ENCODE data around the gene ATP6AP1. TPM values are rescaled to one million over a fixed set of nuclear protein-coding genes. Genes with fewer than 3 reads are reported as not detected.

The ATP6AP1 gene, protein sequence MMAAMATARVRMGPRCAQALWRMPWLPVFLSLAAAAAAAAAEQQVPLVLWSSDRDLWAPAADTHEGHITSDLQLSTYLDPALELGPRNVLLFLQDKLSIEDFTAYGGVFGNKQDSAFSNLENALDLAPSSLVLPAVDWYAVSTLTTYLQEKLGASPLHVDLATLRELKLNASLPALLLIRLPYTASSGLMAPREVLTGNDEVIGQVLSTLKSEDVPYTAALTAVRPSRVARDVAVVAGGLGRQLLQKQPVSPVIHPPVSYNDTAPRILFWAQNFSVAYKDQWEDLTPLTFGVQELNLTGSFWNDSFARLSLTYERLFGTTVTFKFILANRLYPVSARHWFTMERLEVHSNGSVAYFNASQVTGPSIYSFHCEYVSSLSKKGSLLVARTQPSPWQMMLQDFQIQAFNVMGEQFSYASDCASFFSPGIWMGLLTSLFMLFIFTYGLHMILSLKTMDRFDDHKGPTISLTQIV
- 157 TPM for polyA plus RNA-seq (2013, experiment 1 of 2)
- 156 TPM for polyA plus RNA-seq (2013, experiment 2 of 2)

GRCh38 chrX:154428176-154429171, at the start of gene ATP6AP1:
ATP6AP1 (plus strand) TSS chrX:154428677; CDS start chrX:154428693, 16 bp downstream.
- H3K14ac ChIP-seq (ENCODE audit: low read length in 2 of 2) = peak within 1 kb of the TSS in 1 of 2 experiments; percentile 99
- H3K4me3 ChIP-seq (ENCODE audit: insufficient read depth in 1 of 2, low read depth in 1 of 2, low read length in 2 of 2) = peak within 1 kb of the TSS; percentile 78 to 81
- H2AK5ac ChIP-seq (ENCODE audit: low read length, severe bottlenecking) = peak within 1 kb of the TSS; percentile 38
- H3K79me1 ChIP-seq (replicated peaks; ENCODE audit: low read length, poor library complexity, severe bottlenecking) = peaks cover 5% of the 10 kb centered on the region
- H3K9me3 ChIP-seq (ENCODE audit: control insufficient read depth, low read length) = no peaks in the 10 kb centered on the region
- peak within 1 kb of the TSS; percentile 47 to 96 for H3K4ac ChIP-seq (ENCODE audit: low read depth in 1 of 2, low read length in 2 of 2)
- peaks cover 19% of the 10 kb centered on the region for H3K4me1 ChIP-seq (ENCODE audit: control insufficient read depth, insufficient read depth, low read depth, low read length)
- no peak within 1 kb of the TSS for H2BK120ac ChIP-seq (ENCODE audit: low read depth, low read length)
- H3K9ac ChIP-seq (ENCODE audit: low read length) = peak within 1 kb of the TSS; percentile 83
- H3K18ac ChIP-seq (ENCODE audit: low read depth in 1 of 2, low read length in 2 of 2) = peak within 1 kb of the TSS; percentile 80 to 99
- peak within 1 kb of the TSS in 1 of 2 experiments; percentile 63 for H2BK12ac ChIP-seq (ENCODE audit: low read length in 2 of 2)
- H3K4me2 ChIP-seq (ENCODE audit: low read length, poor library complexity, severe bottlenecking) = peak within 1 kb of the TSS; percentile 73
- H3K27ac ChIP-seq (ENCODE audit: low read length, poor library complexity, severe bottlenecking) = no peak within 1 kb of the TSS
- peak within 1 kb of the TSS in 1 of 2 experiments; percentile 83 for H3K23ac ChIP-seq (ENCODE audit: low read length in 2 of 2)
- H2BK5ac ChIP-seq (ENCODE audit: low read depth, low read length, poor library complexity, severe bottlenecking) = no peak within 1 kb of the TSS
- 12% methylated on average over 52 of the region's 87 CpGs for WGBS
- peak; percentile 95 for DNase-seq
- peak within 1 kb of the TSS; percentile 30 for H2BK15ac ChIP-seq (ENCODE audit: low read depth, poor library complexity, severe bottlenecking)
- H4K91ac ChIP-seq (ENCODE audit: low read length) = peak within 1 kb of the TSS; percentile 70
- H3K27me3 ChIP-seq (ENCODE audit: control insufficient read depth in 1 of 2, insufficient read depth in 1 of 2, low read length in 2 of 2) = peaks cover 0 to 3% of the 10 kb centered on the region in 2 experiments
- peak within 1 kb of the TSS; percentile 91 for H4K8ac ChIP-seq (ENCODE audit: low read length)
- H3K36me3 ChIP-seq (ENCODE audit: control insufficient read depth in 1 of 2, insufficient read depth in 2 of 2, low read depth in 1 of 2, low read length in 2 of 2) = peaks cover 23 to 27% of the 10 kb centered on the region in 2 experiments
- peak within 1 kb of the TSS; percentile 81 for H2AFZ ChIP-seq (ENCODE audit: low read depth, low read length)

GRCh38 chrX:154378799-154379568, 49.5 kb upstream of the ATP6AP1 start, which contains the start of gene EMD:
EMD (plus strand) TSS chrX:154379295; CDS start chrX:154379485, 190 bp downstream.
- Histone ChIP-seq H3K27ac (ENCODE audit: low read length, poor library complexity, severe bottlenecking) (peak within 1 kb of the TSS; percentile 70), H3K4me2 (ENCODE audit: low read length, poor library complexity, severe bottlenecking) (peak within 1 kb of the TSS; percentile 82), H2BK12ac (ENCODE audit: low read length in 2 of 2) (peak within 1 kb of the TSS in 1 of 2 experiments; percentile 39), H3K18ac (ENCODE audit: low read depth in 1 of 2, low read length in 2 of 2) (peak within 1 kb of the TSS; percentile 80 to 86), H2BK120ac (ENCODE audit: low read depth, low read length) (peak within 1 kb of the TSS; percentile 49), H2AK5ac (ENCODE audit: low read length, severe bottlenecking) (no peak within 1 kb of the TSS), H3K4me3 (ENCODE audit: insufficient read depth in 1 of 2, low read depth in 1 of 2, low read length in 2 of 2) (peak within 1 kb of the TSS; percentile 78 to 83), H3K27me3 (ENCODE audit: control insufficient read depth in 1 of 2, insufficient read depth in 1 of 2, low read length in 2 of 2) (no peaks in the 10 kb centered on the region), H3K23ac (ENCODE audit: low read length in 2 of 2) (no peak within 1 kb of the TSS), H3K14ac (ENCODE audit: low read length in 2 of 2) (peak within 1 kb of the TSS; percentile 36 to 91), H3K36me3 (ENCODE audit: control insufficient read depth in 1 of 2, insufficient read depth in 2 of 2, low read depth in 1 of 2, low read length in 2 of 2) (peaks cover 8 to 16% of the 10 kb centered on the region in 2 experiments), H3K79me1 (replicated peaks; ENCODE audit: low read length, poor library complexity, severe bottlenecking) (peaks cover 5% of the 10 kb centered on the region), H2BK15ac (ENCODE audit: low read depth, poor library complexity, severe bottlenecking) (peak within 1 kb of the TSS; percentile 28), H2AFZ (ENCODE audit: low read depth, low read length) (peak within 1 kb of the TSS; percentile 10), H2BK5ac (ENCODE audit: low read depth, low read length, poor library complexity, severe bottlenecking) (peak within 1 kb of the TSS; percentile 81), H3K9ac (ENCODE audit: low read length) (peak within 1 kb of the TSS; percentile 97), H4K8ac (ENCODE audit: low read length) (peak within 1 kb of the TSS; percentile 69), H3K4ac (ENCODE audit: low read depth in 1 of 2, low read length in 2 of 2) (peak within 1 kb of the TSS; percentile 81 to 84), H3K9me3 (ENCODE audit: control insufficient read depth, low read length) (no peaks in the 10 kb centered on the region), H3K4me1 (ENCODE audit: control insufficient read depth, insufficient read depth, low read depth, low read length) (peaks cover 13% of the 10 kb centered on the region), H4K91ac (ENCODE audit: low read length) (peak within 1 kb of the TSS; percentile 68)
- DNase-seq = peak; percentile 97
- under 1% methylated on average over 54 of the region's 103 CpGs for WGBS

DNA sequence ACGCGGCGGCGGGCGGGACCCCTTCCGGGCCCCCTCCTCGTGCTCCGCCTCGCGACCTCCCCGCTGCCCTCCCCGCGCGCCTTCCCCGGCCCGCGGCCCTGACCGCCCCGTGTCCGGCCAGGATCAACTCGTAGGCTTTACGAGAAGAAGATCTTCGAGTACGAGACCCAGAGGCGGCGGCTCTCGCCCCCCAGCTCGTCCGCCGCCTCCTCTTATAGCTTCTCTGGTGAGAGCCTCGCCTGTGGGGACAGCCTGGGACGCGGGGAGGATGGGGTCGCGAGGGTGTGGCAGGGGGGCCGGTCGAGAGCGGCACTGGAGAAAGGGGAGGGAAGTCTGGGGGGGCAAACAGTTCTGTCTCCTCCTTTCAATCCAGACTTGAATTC, 48.9 kb upstream of the ATP6AP1 start:
- no peaks in the 10 kb centered on the region for H3K9me3 ChIP-seq (ENCODE audit: control insufficient read depth, low read length)
- H2AK5ac ChIP-seq (ENCODE audit: low read length, severe bottlenecking) = no peak overlapping the region
- H3K79me1 ChIP-seq (replicated peaks; ENCODE audit: low read length, poor library complexity, severe bottlenecking) = peaks cover 5% of the 10 kb centered on the region
- peak overlapping the region; percentile 81 for H2BK5ac ChIP-seq (ENCODE audit: low read depth, low read length, poor library complexity, severe bottlenecking)
- peak overlapping the region; percentile 78 to 83 for H3K4me3 ChIP-seq (ENCODE audit: insufficient read depth in 1 of 2, low read depth in 1 of 2, low read length in 2 of 2)
- peak overlapping the region; percentile 80 to 86 for H3K18ac ChIP-seq (ENCODE audit: low read depth in 1 of 2, low read length in 2 of 2)
- H3K36me3 ChIP-seq (ENCODE audit: control insufficient read depth in 1 of 2, insufficient read depth in 2 of 2, low read depth in 1 of 2, low read length in 2 of 2) = peaks cover 8 to 16% of the 10 kb centered on the region in 2 experiments
- H3K4me1 ChIP-seq (ENCODE audit: control insufficient read depth, insufficient read depth, low read depth, low read length) = peaks cover 12% of the 10 kb centered on the region
- H2BK120ac ChIP-seq (ENCODE audit: low read depth, low read length) = no peak overlapping the region
- H3K27ac ChIP-seq (ENCODE audit: low read length, poor library complexity, severe bottlenecking) = peak overlapping the region; percentile 64
- peak overlapping the region; percentile 70 for H3K4me2 ChIP-seq (ENCODE audit: low read length, poor library complexity, severe bottlenecking)
- H3K14ac ChIP-seq (ENCODE audit: low read length in 2 of 2) = peak overlapping the region in 1 of 2 experiments; percentile 29
- H2BK15ac ChIP-seq (ENCODE audit: low read depth, poor library complexity, severe bottlenecking) = peak overlapping the region; percentile 23
- no peak for DNase-seq
- no peak overlapping the region for H4K8ac ChIP-seq (ENCODE audit: low read length)
- H2AFZ ChIP-seq (ENCODE audit: low read depth, low read length) = peak overlapping the region; percentile 10
- 0% methylated on average over 12 of the region's 38 CpGs for WGBS
- no peak overlapping the region for H3K23ac ChIP-seq (ENCODE audit: low read length in 2 of 2)
- H2BK12ac ChIP-seq (ENCODE audit: low read length in 2 of 2) = no peak overlapping the region
- H3K9ac ChIP-seq (ENCODE audit: low read length) = peak overlapping the region; percentile 97
- H4K91ac ChIP-seq (ENCODE audit: low read length) = peak overlapping the region; percentile 43
- peak overlapping the region; percentile 24 to 84 for H3K4ac ChIP-seq (ENCODE audit: low read depth in 1 of 2, low read length in 2 of 2)
- no peaks in the 10 kb centered on the region for H3K27me3 ChIP-seq (ENCODE audit: control insufficient read depth in 1 of 2, insufficient read depth in 1 of 2, low read length in 2 of 2)

Data from mesenchymal stem cell (in vitro differentiated cells and primary cell).